Measurements from ENCODE around the gene PPM1F. TPM values are rescaled to one million over a fixed set of nuclear protein-coding genes. Genes with fewer than 3 reads are reported as not detected.

PPM1F gene
- total and polyA plus RNA-seq, 2 donors (not counting 1 experiment from before 2014, with no cell fraction given), result 18.1 to 30.0 TPM

DNA sequence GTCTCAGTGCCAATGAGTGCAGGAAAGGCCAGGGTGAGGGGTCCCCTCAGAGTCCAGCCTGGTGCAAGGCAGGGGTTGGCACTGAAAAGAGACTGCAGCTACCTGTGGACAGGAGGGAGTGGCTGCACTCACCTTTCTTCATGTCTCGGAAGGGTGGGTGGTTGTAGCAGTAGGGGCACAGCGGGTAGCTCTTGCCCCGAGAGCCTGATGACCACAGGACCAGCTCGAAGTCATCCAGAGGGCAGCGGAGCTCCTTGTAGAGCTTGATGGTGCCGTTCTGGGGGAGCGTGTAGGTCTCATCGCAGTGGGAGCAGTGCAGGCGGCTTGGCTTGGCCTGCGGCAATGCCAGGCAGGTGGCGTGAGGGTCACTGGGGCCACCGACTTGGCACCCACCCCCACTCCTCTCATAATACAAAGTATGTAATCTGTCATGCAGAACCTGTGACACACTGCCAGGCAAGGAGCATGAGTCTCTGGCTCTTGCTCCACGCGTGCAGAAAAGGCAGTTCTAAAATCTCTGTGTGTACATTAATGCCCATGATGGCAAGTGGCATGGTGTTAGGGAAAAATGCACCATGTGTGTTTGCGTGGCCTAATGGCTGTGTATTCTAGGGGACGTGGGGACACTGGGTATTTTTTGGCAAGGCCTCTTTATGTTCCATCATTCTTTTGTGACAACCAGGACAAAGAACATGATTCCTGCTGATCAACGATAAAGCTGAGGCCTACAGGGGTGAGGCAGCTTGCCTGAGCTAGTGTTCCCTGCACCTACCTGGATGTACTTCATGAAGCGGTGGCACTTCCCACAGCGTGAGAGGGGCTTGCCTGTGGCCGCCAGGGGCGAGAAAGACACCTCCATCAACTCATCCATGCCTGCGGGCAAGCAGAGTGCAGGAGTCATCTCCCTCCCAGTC, 6.0 kb upstream of the PPM1F start:
- Mint-ChIP-seq H3K4me3 (no peak overlapping the region), H3K27me3 (no peaks in the 10 kb centered on the region), H3K9me3 (ENCODE audit: insufficient read depth) (no peaks in the 10 kb centered on the region), H3K4me1 (no peaks in the 10 kb centered on the region), H3K27ac (no peak overlapping the region)
- Histone ChIP-seq H3K79me2 (ENCODE audit: control insufficient read depth, insufficient read depth, low read length) (no peaks in the 10 kb centered on the region), H3K4me1 (ENCODE audit: control insufficient read depth in 2 of 2, insufficient read depth in 2 of 2, low read length in 2 of 2) (no peaks in the 10 kb centered on the region), H3K4me3 (ENCODE audit: control extremely low read depth in 1 of 5, extremely low read depth in 1 of 5, insufficient read depth in 1 of 5, low read depth in 2 of 5, low read length in 4 of 5) (no peak overlapping the region), H3K27me3 (replicated peaks in 1 of 4; ENCODE audit: control extremely low read depth in 1 of 4, control insufficient read depth in 3 of 4, insufficient read depth in 4 of 4, low read length in 3 of 4) (no peaks in the 10 kb centered on the region), H4K20me1 (ENCODE audit: control insufficient read depth, insufficient read depth, low read length, poor library complexity, severe bottlenecking) (no peaks in the 10 kb centered on the region), H3K27ac (ENCODE audit: low read length in 2 of 2) (no peak overlapping the region), H2AFZ (ENCODE audit: insufficient read depth, low read depth, low read length, poor library complexity, severe bottlenecking) (no peak overlapping the region), H3K4me2 (replicated peaks; ENCODE audit: low read depth, low read length, poor library complexity, severe bottlenecking) (no peak overlapping the region), H3K9ac (ENCODE audit: low read length) (no peak overlapping the region), H3K9me3 (ENCODE audit: control extremely low read depth in 1 of 3, control insufficient read depth in 2 of 3, insufficient read depth in 1 of 3, low read length in 2 of 3) (no peaks in the 10 kb centered on the region), H3K36me3 (replicated peaks in 1 of 2; ENCODE audit: control extremely low read depth in 1 of 2, control insufficient read depth in 1 of 2, extremely low read depth in 1 of 2, insufficient read depth in 2 of 2, low read length in 1 of 2) (peaks cover 0 to 39% of the 10 kb centered on the region in 2 experiments)
- POLR2A ChIA-PET, result no interaction called here
- intact Hi-C loops (cut with micrococcal nuclease), result no loop called here
- CTCF ChIA-PET, result no interaction called here
- 94% methylated on average over 19 of the region's 22 CpGs for WGBS (ENCODE audit: insufficient coverage)
- ATAC-seq (ENCODE audit: low read depth) (no peak), DNase-seq (no peak)
- TF ChIP-seq, protein P1, sequence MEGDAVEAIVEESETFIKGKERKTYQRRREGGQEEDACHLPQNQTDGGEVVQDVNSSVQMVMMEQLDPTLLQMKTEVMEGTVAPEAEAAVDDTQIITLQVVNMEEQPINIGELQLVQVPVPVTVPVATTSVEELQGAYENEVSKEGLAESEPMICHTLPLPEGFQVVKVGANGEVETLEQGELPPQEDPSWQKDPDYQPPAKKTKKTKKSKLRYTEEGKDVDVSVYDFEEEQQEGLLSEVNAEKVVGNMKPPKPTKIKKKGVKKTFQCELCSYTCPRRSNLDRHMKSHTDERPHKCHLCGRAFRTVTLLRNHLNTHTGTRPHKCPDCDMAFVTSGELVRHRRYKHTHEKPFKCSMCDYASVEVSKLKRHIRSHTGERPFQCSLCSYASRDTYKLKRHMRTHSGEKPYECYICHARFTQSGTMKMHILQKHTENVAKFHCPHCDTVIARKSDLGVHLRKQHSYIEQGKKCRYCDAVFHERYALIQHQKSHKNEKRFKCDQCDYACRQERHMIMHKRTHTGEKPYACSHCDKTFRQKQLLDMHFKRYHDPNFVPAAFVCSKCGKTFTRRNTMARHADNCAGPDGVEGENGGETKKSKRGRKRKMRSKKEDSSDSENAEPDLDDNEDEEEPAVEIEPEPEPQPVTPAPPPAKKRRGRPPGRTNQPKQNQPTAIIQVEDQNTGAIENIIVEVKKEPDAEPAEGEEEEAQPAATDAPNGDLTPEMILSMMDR (IDR thresholded peaks at IDR 0.05), result no peak
- TF ChIP-seq EZH2 (IDR thresholded peaks at IDR 0.05; ENCODE audit: borderline replicate concordance, insufficient read depth, low read depth, low read length, poor library complexity, severe bottlenecking), result no peak

All from B cell (primary cell).